Panc1 (cell line): ENCODE results near the gene PRKAR2B. TPM values are rescaled to one million over a fixed set of nuclear protein-coding genes. Genes with fewer than 3 reads are reported as not detected.
A peak's percentile ranks its signal among the peaks of the same experiment; 100 is the strongest.

Source experiments
- ATAC-seq: fragments of 200-7000 bp; cut with Tn5 transposase; 2 replicates; pipeline ENCODE4 v1.9.1; 2020; ENCODE audit warnings: mild to moderate bottlenecking, moderate library complexity
- BruUV-seq: library from RNA; stranded (reverse); fragments of 400-500 nt; replicated peaks from 2 replicates; lab custom pipeline; 2021; lab: Mats Ljungman, UMichigan
- CTCF ChIA-PET: fragments of 300-600 bp; sonication (Branson Sonifier 250); formaldehyde crosslinking; loops from one replicate; lab custom pipeline; 2022; ENCODE audit warnings: antibody characterized with exemption; lab: Charles Lee
- POLR2A ChIA-PET: fragments of 300-600 bp; sonication (Branson Sonifier 250); formaldehyde crosslinking; loops from one replicate; lab custom pipeline; 2022; ENCODE audit warnings: antibody characterized with exemption; lab: Charles Lee
- DNase-seq: peaks from one replicate; pipeline ENCODE4 v3.0.0-alpha.2; 2010; ENCODE audit warnings: low read depth, low spot score
- H3K27ac ChIP-seq: 2 replicates; pipeline ENCODE4 v1.5.1; 2011; ENCODE audit warnings: mild to moderate bottlenecking, low read length, inconsistent platforms
- H3K27me3 ChIP-seq: fragments of 200-500 bp; sonication (Bioruptor generic); 2 replicates; pipeline ENCODE4 v1.6.0; 2014; ENCODE audit warnings: low read length, inconsistent platforms; ENCODE audit not compliant: control insufficient read depth, insufficient read depth
- H3K36me3 ChIP-seq: fragments of 200-500 bp; sonication (Bioruptor generic); 2 replicates; pipeline ENCODE4 v1.5.1; 2014; ENCODE audit warnings: inconsistent platforms, mild to moderate bottlenecking, low read length, moderate library complexity; ENCODE audit not compliant: control insufficient read depth, insufficient read depth
- H3K4me1 ChIP-seq: 2 replicates; pipeline ENCODE4 v1.5.1; 2011; ENCODE audit warnings: inconsistent platforms, mild to moderate bottlenecking, low read length, moderate library complexity; ENCODE audit not compliant: control insufficient read depth, insufficient read depth
- H3K4me3 ChIP-seq, 2 experiments: 2 replicates each; pipeline ENCODE4 v1.5.1; 2011 to 2012; ENCODE audit warnings: low read depth in 2 of 2, low read length in 2 of 2, mild to moderate bottlenecking in 2 of 2, inconsistent platforms in 1 of 2, moderate library complexity in 1 of 2
- H3K9me3 ChIP-seq: fragments of 200-500 bp; sonication (Bioruptor generic); 2 replicates; pipeline ENCODE4 v1.5.1; 2014; ENCODE audit warnings: low read depth, mild to moderate bottlenecking, inconsistent platforms, low read length, moderate library complexity; ENCODE audit not compliant: control insufficient read depth, insufficient read depth
- POLR2AphosphoS5 ChIP-seq: IDR thresholded peaks from 2 replicates; pipeline ENCODE4 v1.6.1; 2012; ENCODE audit warnings: mild to moderate bottlenecking, low read depth, low read length, moderate library complexity
- SIN3A ChIP-seq: IDR thresholded peaks from 2 replicates; pipeline ENCODE4 v1.6.1; 2012; ENCODE audit warnings: low read depth, mild to moderate bottlenecking, low read length, moderate library complexity, borderline replicate concordance; ENCODE audit not compliant: insufficient read depth
- TCF7L2 ChIP-seq: IDR thresholded peaks from 2 replicates; pipeline ENCODE4 v1.6.1; 2011; ENCODE audit warnings: mild to moderate bottlenecking, low read depth, low read length, inconsistent platforms
- in situ Hi-C: cut with HindIII; loops from 2 replicates; pipeline ENCODE4 v1.10.0; 2016; ENCODE audit warnings: low sequenced_read_pairs, low pct_unique_long_range_greater_than_20kb
- intact Hi-C: fragments of 100-400 bp; cut with micrococcal nuclease; formaldehyde crosslinking; loops from one replicate; pipeline ENCODE4 v1.10.0; 2022; ENCODE audit not compliant: unreplicated experiment
- total RNA-seq: library from RNA; stranded (reverse); gene quantifications from one replicate; pipeline ENCODE4 v1.2.1, GENCODE V29; 2021; ENCODE audit not compliant: unreplicated experiment
- TF ChIP-seq, protein P1 (sequence below), 2 experiments: IDR thresholded peaks; 2 replicates each; pipeline ENCODE4 v1.6.1; 2011 to 2012; ENCODE audit warnings: low read depth in 2 of 2, control low read depth in 1 of 2, low read length in 1 of 2, mild to moderate bottlenecking in 1 of 2, moderate library complexity in 1 of 2; ENCODE audit not compliant: insufficient read depth in 1 of 2
- TF ChIP-seq, protein P2 (sequence below): fragments of 450-650 bp; IDR thresholded peaks from 2 replicates; pipeline ENCODE4 v1.5.1; 2017; ENCODE audit warnings: mild to moderate bottlenecking

The PRKAR2B gene
- total RNA-seq, 1 experiment from 2014 or later, result 0.51 TPM

DNA sequence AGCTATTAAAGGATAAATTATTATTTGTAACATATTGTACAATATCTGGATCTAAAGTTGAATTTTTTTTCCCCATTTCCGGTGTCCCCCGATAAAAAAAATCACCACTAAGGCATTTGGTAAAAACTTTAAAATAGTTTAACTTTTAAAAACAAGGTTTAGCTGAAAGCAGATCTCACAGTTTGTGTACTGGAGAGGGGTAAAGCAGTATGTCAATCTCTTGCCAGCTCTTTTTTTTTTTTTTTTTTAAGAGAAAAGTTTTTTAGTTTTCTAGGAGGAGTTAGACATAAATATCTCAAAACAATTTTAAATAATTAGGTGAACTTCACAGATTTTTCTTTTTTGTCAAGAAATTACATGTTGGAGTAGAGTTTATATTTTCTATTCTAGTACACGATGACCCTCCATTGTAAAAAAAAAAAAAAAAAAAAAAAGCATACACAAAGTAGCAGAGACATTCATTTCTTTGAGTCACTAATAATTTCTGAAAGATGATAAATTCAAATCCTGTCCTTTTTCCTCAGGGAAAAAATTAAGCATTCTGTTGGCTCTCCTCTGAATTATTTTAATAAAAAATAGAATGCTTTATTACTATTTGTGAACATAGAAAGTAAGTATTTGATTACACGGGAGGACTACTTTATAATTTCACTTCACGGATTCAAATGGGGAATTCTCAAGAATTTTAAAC, 122.4 kb downstream of the PRKAR2B start:
- ChIA-PET POLR2A (no interaction called here), CTCF (interaction anchor here (1.5 kb wide), 1 partner anchor 18 kb away, joined by 3 read pairs; no protein-coding TSS in a partner anchor)
- TF ChIP-seq TCF7L2 (no peak), SIN3A (no peak), POLR2AphosphoS5 (no peak)
- TF ChIP-seq, protein P1, sequence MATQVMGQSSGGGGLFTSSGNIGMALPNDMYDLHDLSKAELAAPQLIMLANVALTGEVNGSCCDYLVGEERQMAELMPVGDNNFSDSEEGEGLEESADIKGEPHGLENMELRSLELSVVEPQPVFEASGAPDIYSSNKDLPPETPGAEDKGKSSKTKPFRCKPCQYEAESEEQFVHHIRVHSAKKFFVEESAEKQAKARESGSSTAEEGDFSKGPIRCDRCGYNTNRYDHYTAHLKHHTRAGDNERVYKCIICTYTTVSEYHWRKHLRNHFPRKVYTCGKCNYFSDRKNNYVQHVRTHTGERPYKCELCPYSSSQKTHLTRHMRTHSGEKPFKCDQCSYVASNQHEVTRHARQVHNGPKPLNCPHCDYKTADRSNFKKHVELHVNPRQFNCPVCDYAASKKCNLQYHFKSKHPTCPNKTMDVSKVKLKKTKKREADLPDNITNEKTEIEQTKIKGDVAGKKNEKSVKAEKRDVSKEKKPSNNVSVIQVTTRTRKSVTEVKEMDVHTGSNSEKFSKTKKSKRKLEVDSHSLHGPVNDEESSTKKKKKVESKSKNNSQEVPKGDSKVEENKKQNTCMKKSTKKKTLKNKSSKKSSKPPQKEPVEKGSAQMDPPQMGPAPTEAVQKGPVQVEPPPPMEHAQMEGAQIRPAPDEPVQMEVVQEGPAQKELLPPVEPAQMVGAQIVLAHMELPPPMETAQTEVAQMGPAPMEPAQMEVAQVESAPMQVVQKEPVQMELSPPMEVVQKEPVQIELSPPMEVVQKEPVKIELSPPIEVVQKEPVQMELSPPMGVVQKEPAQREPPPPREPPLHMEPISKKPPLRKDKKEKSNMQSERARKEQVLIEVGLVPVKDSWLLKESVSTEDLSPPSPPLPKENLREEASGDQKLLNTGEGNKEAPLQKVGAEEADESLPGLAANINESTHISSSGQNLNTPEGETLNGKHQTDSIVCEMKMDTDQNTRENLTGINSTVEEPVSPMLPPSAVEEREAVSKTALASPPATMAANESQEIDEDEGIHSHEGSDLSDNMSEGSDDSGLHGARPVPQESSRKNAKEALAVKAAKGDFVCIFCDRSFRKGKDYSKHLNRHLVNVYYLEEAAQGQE (IDR thresholded peaks at IDR 0.05; ENCODE audit: insufficient read depth in 1 of 2, low read depth in 2 of 2, low read length in 1 of 2), result no peak
- TF ChIP-seq, protein P2, sequence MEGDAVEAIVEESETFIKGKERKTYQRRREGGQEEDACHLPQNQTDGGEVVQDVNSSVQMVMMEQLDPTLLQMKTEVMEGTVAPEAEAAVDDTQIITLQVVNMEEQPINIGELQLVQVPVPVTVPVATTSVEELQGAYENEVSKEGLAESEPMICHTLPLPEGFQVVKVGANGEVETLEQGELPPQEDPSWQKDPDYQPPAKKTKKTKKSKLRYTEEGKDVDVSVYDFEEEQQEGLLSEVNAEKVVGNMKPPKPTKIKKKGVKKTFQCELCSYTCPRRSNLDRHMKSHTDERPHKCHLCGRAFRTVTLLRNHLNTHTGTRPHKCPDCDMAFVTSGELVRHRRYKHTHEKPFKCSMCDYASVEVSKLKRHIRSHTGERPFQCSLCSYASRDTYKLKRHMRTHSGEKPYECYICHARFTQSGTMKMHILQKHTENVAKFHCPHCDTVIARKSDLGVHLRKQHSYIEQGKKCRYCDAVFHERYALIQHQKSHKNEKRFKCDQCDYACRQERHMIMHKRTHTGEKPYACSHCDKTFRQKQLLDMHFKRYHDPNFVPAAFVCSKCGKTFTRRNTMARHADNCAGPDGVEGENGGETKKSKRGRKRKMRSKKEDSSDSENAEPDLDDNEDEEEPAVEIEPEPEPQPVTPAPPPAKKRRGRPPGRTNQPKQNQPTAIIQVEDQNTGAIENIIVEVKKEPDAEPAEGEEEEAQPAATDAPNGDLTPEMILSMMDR, result no peak
- intact Hi-C loops (no loop called here), in situ Hi-C loops (no loop called here)
- Histone ChIP-seq H3K4me3 (peak overlapping the region; percentile 79 to 89; a peak in 3 of 4 replicates), H3K27ac (no peak overlapping the region), H3K36me3 (no peaks in the 10 kb centered on the region), H3K4me1 (peaks cover 6% of the 10 kb centered on the region; the same call in 1 of the 2 replicates), H3K9me3 (no peaks in the 10 kb centered on the region), H3K27me3 (peaks cover 17% of the 10 kb centered on the region)
- no peak for DNase-seq
- BruUV-seq, result no TSS peak
- ATAC-seq, result no peak

DNA sequence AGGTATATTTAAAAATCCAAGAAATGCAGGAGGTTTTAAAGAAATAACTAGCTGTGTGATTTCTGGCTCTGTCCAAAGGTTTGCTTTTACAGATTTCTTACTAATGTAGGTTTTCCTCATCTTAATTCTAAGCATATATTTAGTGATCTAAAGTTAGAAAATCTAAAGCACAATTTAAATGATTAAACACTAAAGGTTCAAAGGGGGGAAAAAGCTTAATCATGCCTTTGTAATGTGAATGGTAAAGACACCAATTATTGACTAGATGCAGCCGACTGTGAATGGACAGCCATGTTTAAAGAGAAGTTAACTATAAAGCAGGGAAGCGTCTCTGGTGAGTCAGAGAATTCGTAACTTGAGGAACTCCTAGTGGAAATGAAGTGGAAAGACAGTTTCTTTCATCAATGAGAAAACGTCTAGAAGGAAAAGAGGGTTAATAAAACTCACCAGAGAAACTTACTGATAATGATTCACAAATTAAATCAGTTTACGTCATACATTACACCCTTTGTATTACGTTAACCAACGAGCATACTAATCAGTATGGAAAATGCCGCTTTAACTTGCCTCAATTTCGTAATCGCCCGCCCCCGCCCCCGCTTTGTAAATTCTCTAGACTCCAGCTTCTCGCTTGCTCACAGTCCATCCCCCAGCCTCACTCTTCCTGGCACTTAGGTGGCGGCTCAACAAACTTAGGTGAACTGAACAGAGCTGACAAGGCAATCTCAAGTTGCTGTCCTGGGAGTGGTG, 123.2 kb downstream of the PRKAR2B start:
- H3K27me3 ChIP-seq, result peaks cover 17% of the 10 kb centered on the region
- peak; percentile 63 for DNase-seq
- in situ Hi-C loops, result no loop called here
- no peaks in the 10 kb centered on the region for H3K36me3 ChIP-seq
- no peak for TF ChIP-seq TCF7L2
- TF ChIP-seq, protein P2, result peak; percentile 32; the same call in 1 of the 2 replicates
- no TSS peak for BruUV-seq
- no peak for ATAC-seq
- ChIA-PET CTCF (interaction anchor here (0.6 to 1.5 kb wide), 3 partner anchors 19 to 988 kb away, joined by 3 to 9 read pairs (median 3); no protein-coding TSS in a partner anchor), POLR2A (interaction anchor here (0.7 kb wide), 2 partner anchors 16 to 413 kb away, joined by 10 read pairs; no protein-coding TSS in a partner anchor)
- intact Hi-C loops, result no loop called here
- H3K4me3 ChIP-seq, result peak overlapping the region; percentile 79 to 89
- peaks cover 6% of the 10 kb centered on the region; the same call in 1 of the 2 replicates for H3K4me1 ChIP-seq
- peak overlapping the region; percentile 69 for H3K27ac ChIP-seq
- H3K9me3 ChIP-seq, result no peaks in the 10 kb centered on the region
